NCI-H2171 (cell line): Measurements from ENCODE around the gene ANAPC13.

Experiments
- DNase-seq: peaks from one replicate; lab custom pipeline; 2025; lab: John Stamatoyannopoulos, UW

ANAPC13 gene

GRCh38 chr3:134482622-134483021, 3.2 kb downstream of the ANAPC13 start:
- DNase-seq = no peak

- DNase-seq = no peak
These were observed 4.6 kb downstream of the ANAPC13 start for GRCh38 chr3:134481166-134481565.

- no peak for DNase-seq
These were observed 5.2 kb downstream of the ANAPC13 start for GRCh38 chr3:134480546-134480945.

- no peak for DNase-seq
These were observed 7.8 kb downstream of the ANAPC13 start for GRCh38 chr3:134477938-134478337.

- no peak for DNase-seq
These were observed 8.8 kb downstream of the ANAPC13 start for GRCh38 chr3:134477002-134477401.

- no peak for DNase-seq
These were observed 9.5 kb downstream of the ANAPC13 start for GRCh38 chr3:134476306-134476705.

GRCh38 chr3:134474956-134475355, 10.8 kb downstream of the ANAPC13 start:
- no peak for DNase-seq

GRCh38 chr3:134473868-134474546, 11.8 kb downstream of the ANAPC13 start:
- DNase-seq = peak; percentile 73

GRCh38 chr3:134472831-134473230, 13.0 kb downstream of the ANAPC13 start:
- DNase-seq = no peak

- DNase-seq = no peak
These were observed 14.1 kb downstream of the ANAPC13 start for GRCh38 chr3:134471521-134472193.

- no peak for DNase-seq
These were observed 17.3 kb downstream of the ANAPC13 start for GRCh38 chr3:134468519-134468918.

GRCh38 chr3:134466331-134466730, 19.5 kb downstream of the ANAPC13 start:
- no peak for DNase-seq

GRCh38 chr3:134464689-134465365, 21.0 kb downstream of the ANAPC13 start:
- no peak for DNase-seq

GRCh38 chr3:134464064-134464688, 21.6 kb downstream of the ANAPC13 start:
- DNase-seq = no peak

- DNase-seq = no peak
These were observed 22.1 kb downstream of the ANAPC13 start for GRCh38 chr3:134463676-134464063.

- no peak for DNase-seq
These were observed 23.3 kb downstream of the ANAPC13 start for GRCh38 chr3:134462331-134462941.

- DNase-seq = no peak
These were observed 24.8 kb downstream of the ANAPC13 start for GRCh38 chr3:134460965-134461364.

GRCh38 chr3:134459562-134459961, 26.2 kb downstream of the ANAPC13 start:
- no peak for DNase-seq

GRCh38 chr3:134458406-134458945, 27.3 kb downstream of the ANAPC13 start:
- DNase-seq = no peak

GRCh38 chr3:134457376-134458074, 28.3 kb downstream of the ANAPC13 start:
- no peak for DNase-seq

- no peak for DNase-seq
These were observed 32.2 kb downstream of the ANAPC13 start for GRCh38 chr3:134453631-134454030.
